Pancreas (tissue), 10 donors: ENCODE data around the gene IPO4. TPM values are rescaled to one million over a fixed set of nuclear protein-coding genes. Genes with fewer than 3 reads are reported as not detected.

ENCODE experiments used
- ATAC-seq, 4 donors: fragments of 200-7000 bp; cut with Tn5 transposase; one replicate each; pipeline versions ENCODE4 v1.8.0 to v1.9.1; 2020; ENCODE audit warnings: mild to moderate bottlenecking in 4 of 4, moderate library complexity in 4 of 4
- DNase-seq, 6 donors: peaks; one replicate each; pipeline ENCODE4 v3.0.0-alpha.2; 2020
- FAIRE-seq: peaks from 2 replicates; lab custom pipeline; 2012; peaks lifted over from hg19 to GRCh38; lab: Jason Lieb, UNC
- H3K27ac ChIP-seq, 4 donors: fragments of 200-600 bp; sonication (generic); 1 replicate in 3 of 4; 2 replicates in 1 of 4; pipeline versions ENCODE4 v1.5.0 to v1.8.0; 2020
- H3K27me3 ChIP-seq, 4 donors: fragments of 200-600 bp; one replicate each; pipeline ENCODE4 v1.8.0; 2021
- H3K36me3 ChIP-seq, 3 donors: fragments of 200-600 bp; sonication (generic) in 1 of 3; one replicate each; pipeline versions ENCODE4 v1.5.0 to v1.8.0; 2020 to 2021
- H3K4me1 ChIP-seq, 3 donors: fragments of 200-600 bp; one replicate each; pipeline ENCODE4 v1.8.0; 2021
- H3K4me3 ChIP-seq, 4 donors: fragments of 200-600 bp; sonication (generic) in 2 of 4; one replicate each; pipeline versions ENCODE4 v1.5.0 to v1.8.0; 2020 to 2021
- H3K9me3 ChIP-seq, 4 donors: fragments of 200-600 bp; one replicate each; pipeline ENCODE4 v1.8.0; 2021
- WGBS, 2 donors: extraction: QIAGEN DNeasy Blood & Tissue Kit; methylation state at CpG; one replicate each; pipeline ENCODE4 v1.1.7; 2013; 5-methylcytosine and 5-hydroxymethylcytosine counted together
- intact Hi-C, 3 donors: fragments of 100-400 bp; cut with DNase I; formaldehyde crosslinking; loops; one replicate each; pipeline versions ENCODE4 v1.11.1 to v1.14.2; 2022
- polyA plus RNA-seq, 2 donors: library from polyadenylated mRNA; stranded (reverse); fragments of 200-250 nt; gene quantifications; one replicate each; pipeline ENCODE4 v1.2.3, GENCODE V29; 2013
- total RNA-seq, 6 donors: library from RNA; stranded (reverse); fragmentation: NEBNext Ultra II Directional in 4 of 6; extraction: Animal tissue kit (Norgen Biotek cat#: 25700) in 4 of 6; gene quantifications; one replicate each; pipeline versions ENCODE4 v1.2.1 to v1.2.4, GENCODE V29; 2021 to 2023
- TF ChIP-seq, protein P1 (sequence below), 4 donors: fragments of 200-600 bp; sonication (generic) in 3 of 4; IDR thresholded peaks; one replicate each; pipeline versions ENCODE4 v1.5.0 to v1.8.0; 2021; ENCODE audit warnings: antibody characterized with exemption in 4 of 4
- donor health status: healthy with polysubstance abuse.
- donor health status: DM: no; HTN: no; CAD: no; lungs with moderate emphysema.
- donor health status: DM: no; HTN: no; CAD: no.
- donor health status: control.
- donor health status: control.
- donor health status: Bipolar disorder and iron deficiency.
- donor health status: DM: yes; HTN: yes; CAD: no.
- donor health status: DM: no; HTN: no; CAD: no.
- donor health status: DM: no; HTN: no; CAD: no.
- donor health status: DM: yes; HTN: yes; CAD: no.

Gene IPO4
- total and polyA plus RNA-seq, 8 donors = 21.3 to 62.0 (median 29.5) TPM

DNA sequence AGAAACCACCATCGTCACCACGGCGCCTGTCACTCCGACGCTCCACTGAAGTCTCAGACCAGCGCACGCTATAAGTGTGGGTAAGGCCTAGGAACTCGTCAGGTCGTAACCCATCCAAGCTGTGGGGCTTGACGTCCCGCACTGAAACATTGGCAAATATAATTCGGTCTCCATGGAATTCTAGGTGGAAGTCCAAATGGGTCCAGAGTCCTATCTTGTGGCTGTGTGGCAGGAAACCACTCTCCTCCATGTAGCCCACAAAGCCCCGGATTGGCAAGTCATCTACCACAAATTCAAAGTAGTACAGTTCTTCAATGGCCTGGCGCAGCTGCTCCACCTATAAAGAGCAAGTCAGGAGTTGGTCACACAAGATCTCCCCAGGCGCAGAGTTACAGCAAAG, 4.3 kb upstream of the IPO4 start:
- H3K4me1 ChIP-seq = peaks cover 0 to 19% (median 4%) of the 10 kb centered on the region in 3 donors

DNA sequence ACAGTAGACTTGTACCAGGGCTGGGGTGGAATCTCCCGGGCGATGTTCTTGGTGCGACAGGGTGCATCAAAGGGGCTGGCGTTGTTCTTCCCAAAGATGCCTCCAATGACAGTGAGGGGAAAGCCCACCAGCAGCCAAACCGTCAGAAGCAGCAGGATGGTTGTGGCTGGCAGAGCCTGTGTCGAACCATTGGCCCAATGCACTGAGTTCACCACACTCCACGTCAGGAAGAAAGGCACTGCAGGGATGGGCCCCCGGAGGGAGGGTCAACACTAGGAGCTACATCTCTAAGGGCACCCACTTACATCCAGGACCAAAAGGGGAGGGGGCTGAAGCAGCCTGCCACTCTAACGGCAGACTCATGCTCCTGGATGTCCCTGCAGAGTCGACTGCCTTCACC, 1.8 kb upstream of the IPO4 start:
- TF ChIP-seq, protein P1, sequence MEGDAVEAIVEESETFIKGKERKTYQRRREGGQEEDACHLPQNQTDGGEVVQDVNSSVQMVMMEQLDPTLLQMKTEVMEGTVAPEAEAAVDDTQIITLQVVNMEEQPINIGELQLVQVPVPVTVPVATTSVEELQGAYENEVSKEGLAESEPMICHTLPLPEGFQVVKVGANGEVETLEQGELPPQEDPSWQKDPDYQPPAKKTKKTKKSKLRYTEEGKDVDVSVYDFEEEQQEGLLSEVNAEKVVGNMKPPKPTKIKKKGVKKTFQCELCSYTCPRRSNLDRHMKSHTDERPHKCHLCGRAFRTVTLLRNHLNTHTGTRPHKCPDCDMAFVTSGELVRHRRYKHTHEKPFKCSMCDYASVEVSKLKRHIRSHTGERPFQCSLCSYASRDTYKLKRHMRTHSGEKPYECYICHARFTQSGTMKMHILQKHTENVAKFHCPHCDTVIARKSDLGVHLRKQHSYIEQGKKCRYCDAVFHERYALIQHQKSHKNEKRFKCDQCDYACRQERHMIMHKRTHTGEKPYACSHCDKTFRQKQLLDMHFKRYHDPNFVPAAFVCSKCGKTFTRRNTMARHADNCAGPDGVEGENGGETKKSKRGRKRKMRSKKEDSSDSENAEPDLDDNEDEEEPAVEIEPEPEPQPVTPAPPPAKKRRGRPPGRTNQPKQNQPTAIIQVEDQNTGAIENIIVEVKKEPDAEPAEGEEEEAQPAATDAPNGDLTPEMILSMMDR (IDR thresholded peaks at IDR 0.05) = no peak
- intact Hi-C loops = no loop called here
- no peak for ATAC-seq
- Histone ChIP-seq H3K36me3 (peaks cover 0 to 11% (median 4%) of the 10 kb centered on the region in 3 donors), H3K4me3 (no peak overlapping the region), H3K27ac (no peak overlapping the region), H3K9me3 (no peaks in the 10 kb centered on the region), H3K27me3 (no peaks in the 10 kb centered on the region), H3K4me1 (peaks cover 0 to 19% (median 9%) of the 10 kb centered on the region in 3 donors)
- no peak for FAIRE-seq
- DNase-seq = peak in 1 of 6 donors; percentile 33
- WGBS, 2 donors = 84 to 86% methylated on average over 10 of the region's 10 CpGs

More for the DNA sequence above, 4.3 kb upstream of the IPO4 start:
- no peak overlapping the region for H3K4me3 ChIP-seq
- no peak for FAIRE-seq
- TF ChIP-seq, protein P1 (IDR thresholded peaks at IDR 0.05) = no peak
- H3K9me3 ChIP-seq = no peaks in the 10 kb centered on the region
- H3K27me3 ChIP-seq = no peaks in the 10 kb centered on the region
- ATAC-seq = no peak
- DNase-seq = no peak
- peaks cover 0 to 6% (median 0%) of the 10 kb centered on the region in 3 donors for H3K36me3 ChIP-seq
- intact Hi-C loops = no loop called here
- 94% methylated on average over 15 of the region's 15 CpGs for WGBS, 2 donors
- no peak overlapping the region for H3K27ac ChIP-seq

DNA sequence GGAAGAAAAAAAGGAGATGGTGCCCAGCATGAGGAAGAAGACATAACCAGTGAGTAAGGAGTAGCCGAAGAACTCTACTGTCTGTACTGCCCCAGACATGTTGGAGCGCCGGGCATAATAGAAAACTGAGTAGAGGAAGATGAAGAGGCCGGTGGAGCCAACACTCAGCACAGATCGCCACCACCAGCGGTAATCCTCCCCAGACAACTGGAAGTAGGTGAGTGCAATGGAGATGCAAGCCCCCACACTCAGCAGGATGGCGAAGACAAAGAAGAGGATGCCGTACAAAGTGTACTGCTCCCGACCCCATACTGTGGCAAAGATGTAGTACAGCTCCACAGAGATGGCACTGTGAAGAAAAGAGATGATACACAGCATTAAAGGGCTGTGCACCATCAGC, 844 bp upstream of the IPO4 start:
- ATAC-seq (no peak), FAIRE-seq (no peak), DNase-seq (peak in 1 of 6 donors; percentile 33)
- TF ChIP-seq, protein P1 (IDR thresholded peaks at IDR 0.05) = no peak
- no peaks in the 10 kb centered on the region for H3K27me3 ChIP-seq
- peaks cover 0 to 16% (median 9%) of the 10 kb centered on the region in 3 donors for H3K4me1 ChIP-seq
- intact Hi-C loops = no loop called here
- no peak overlapping the region for H3K27ac ChIP-seq
- peaks cover 2 to 21% (median 12%) of the 10 kb centered on the region in 3 donors for H3K36me3 ChIP-seq
- H3K4me3 ChIP-seq = no peak overlapping the region
- WGBS, 2 donors = 88 to 94% methylated on average over 9 of the region's 9 CpGs
- H3K9me3 ChIP-seq = no peaks in the 10 kb centered on the region

DNA sequence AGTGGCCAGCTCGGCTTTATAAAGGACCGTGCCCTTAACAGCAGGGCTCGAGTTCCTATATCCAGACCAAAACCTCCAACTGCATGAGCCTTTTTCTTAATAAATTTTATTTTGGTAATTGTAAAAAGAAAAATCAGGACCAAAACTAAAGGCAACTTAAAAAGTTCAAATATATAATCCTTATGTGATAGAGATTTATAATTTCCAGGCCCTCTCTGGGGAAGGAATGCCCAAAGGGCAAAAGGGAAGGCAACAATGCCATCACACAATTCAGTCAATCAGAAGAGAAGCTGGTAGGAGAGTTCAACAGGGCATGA, 401 bp upstream of the IPO4 start:
- Histone ChIP-seq H3K4me1 (peaks cover 0 to 11% (median 9%) of the 10 kb centered on the region in 3 donors), H3K4me3 (peak overlapping the region in 1 of 4 donors; percentile 56), H3K9me3 (no peaks in the 10 kb centered on the region), H3K36me3 (peaks cover 3 to 25% (median 17%) of the 10 kb centered on the region in 3 donors), H3K27me3 (no peaks in the 10 kb centered on the region), H3K27ac (peak overlapping the region in 2 of 4 donors; percentile 16 to 26)
- FAIRE-seq (no peak), DNase-seq (no peak), ATAC-seq (no peak)
- TF ChIP-seq, protein P1 (IDR thresholded peaks at IDR 0.05) = no peak
- intact Hi-C loops = no loop called here
- 0 to 2% methylated on average over 3 of the region's 3 CpGs for WGBS, 2 donors

DNA sequence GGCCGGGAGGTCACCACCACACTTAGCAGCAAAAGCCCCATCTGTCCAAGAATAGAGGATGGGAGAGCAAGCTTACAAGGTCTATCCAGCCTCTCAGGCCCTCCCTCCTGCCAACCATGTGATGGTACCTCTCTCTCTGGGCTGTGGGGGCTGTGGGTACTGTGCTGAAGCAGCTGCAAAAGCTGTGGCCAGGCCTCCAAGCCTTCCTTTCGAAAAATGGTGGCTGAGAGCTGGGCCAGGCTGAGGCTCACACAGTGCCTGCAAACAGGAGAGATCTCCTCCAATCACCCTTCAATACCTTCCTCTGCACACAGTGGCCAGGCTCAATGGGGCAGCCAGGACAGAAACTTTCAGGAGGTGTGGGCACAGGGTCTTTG, 1.1 kb downstream of the IPO4 start:
- ATAC-seq (no peak), FAIRE-seq (no peak), DNase-seq (peak in 1 of 6 donors; percentile 51)
- Histone ChIP-seq H3K4me3 (peak overlapping the region in 2 of 4 donors; percentile 56 to 71), H3K27ac (peak overlapping the region in 1 of 4 donors; percentile 62), H3K4me1 (peaks cover 0 to 11% (median 9%) of the 10 kb centered on the region in 3 donors), H3K36me3 (peaks cover 3 to 36% (median 26%) of the 10 kb centered on the region in 3 donors), H3K9me3 (no peaks in the 10 kb centered on the region), H3K27me3 (no peaks in the 10 kb centered on the region)
- TF ChIP-seq, protein P1 (IDR thresholded peaks at IDR 0.05) = no peak
- intact Hi-C loops = no loop called here
- WGBS, 2 donors = 68 to 74% methylated on average over 2 of the region's 2 CpGs
